ENCODE measurements around the gene STT3A. TPM values are rescaled to one million over a fixed set of nuclear protein-coding genes. Genes with fewer than 3 reads are reported as not detected.

STT3A gene
- 91.6 TPM for total RNA-seq

GRCh38 chr11:125592305-125593113 is at the start of gene STT3A:
Gene STT3A (plus strand): TSS chr11:125592852. CDS start chr11:125595916, 3,064 bp downstream.
- Histone ChIP-seq H3K36me3 (peaks cover 0 to 8% of the 10 kb centered on the region in 2 donors), H3K4me1 (peaks cover 45% of the 10 kb centered on the region), H3K27me3 (no peaks in the 10 kb centered on the region), H3K27ac (peak within 1 kb of the TSS; percentile 89), H3K9me3 (no peaks in the 10 kb centered on the region), H3K4me3 (peak within 1 kb of the TSS; percentile 90 to 96)
- intact Hi-C loops (cut with DNase I), result no loop called here
- TF ChIP-seq POLR2A (IDR thresholded peaks at IDR 0.05) (peak; percentile 83 to 92), POLR2AphosphoS5 (IDR thresholded peaks at IDR 0.05; ENCODE audit: insufficient read depth in 1 of 2, low read depth in 1 of 2) (peak; percentile 96 to 98)
- TF ChIP-seq, protein P1, sequence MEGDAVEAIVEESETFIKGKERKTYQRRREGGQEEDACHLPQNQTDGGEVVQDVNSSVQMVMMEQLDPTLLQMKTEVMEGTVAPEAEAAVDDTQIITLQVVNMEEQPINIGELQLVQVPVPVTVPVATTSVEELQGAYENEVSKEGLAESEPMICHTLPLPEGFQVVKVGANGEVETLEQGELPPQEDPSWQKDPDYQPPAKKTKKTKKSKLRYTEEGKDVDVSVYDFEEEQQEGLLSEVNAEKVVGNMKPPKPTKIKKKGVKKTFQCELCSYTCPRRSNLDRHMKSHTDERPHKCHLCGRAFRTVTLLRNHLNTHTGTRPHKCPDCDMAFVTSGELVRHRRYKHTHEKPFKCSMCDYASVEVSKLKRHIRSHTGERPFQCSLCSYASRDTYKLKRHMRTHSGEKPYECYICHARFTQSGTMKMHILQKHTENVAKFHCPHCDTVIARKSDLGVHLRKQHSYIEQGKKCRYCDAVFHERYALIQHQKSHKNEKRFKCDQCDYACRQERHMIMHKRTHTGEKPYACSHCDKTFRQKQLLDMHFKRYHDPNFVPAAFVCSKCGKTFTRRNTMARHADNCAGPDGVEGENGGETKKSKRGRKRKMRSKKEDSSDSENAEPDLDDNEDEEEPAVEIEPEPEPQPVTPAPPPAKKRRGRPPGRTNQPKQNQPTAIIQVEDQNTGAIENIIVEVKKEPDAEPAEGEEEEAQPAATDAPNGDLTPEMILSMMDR (IDR thresholded peaks at IDR 0.05), result peak in 1 of 3 experiments; percentile 21
- peak; percentile 99 to 100 for DNase-seq (ENCODE audit: extremely low spot score in 2 of 2)

DNA sequence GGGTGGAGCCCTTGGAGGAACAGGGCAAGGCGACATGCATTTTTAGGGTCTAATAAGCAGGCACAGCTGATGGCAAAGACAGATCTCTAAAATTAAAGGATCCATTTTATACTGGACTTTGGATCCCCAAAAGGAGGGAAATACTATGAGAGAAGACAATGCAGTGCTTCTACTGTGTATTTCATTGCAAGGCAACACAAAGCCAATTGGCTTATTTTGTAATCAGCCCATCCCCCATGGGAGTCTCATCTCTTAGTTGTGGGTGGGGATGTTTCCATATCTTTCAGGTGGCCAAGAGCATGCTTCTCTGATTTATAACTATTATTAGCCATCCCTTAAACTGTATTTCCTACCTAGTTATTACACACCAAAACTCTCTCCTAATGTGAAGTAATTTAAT is 41.9 kb upstream of the STT3A start:
- no peaks in the 10 kb centered on the region for H3K36me3 ChIP-seq
- H3K4me1 ChIP-seq, result no peaks in the 10 kb centered on the region
- H3K27ac ChIP-seq, result no peak overlapping the region
- intact Hi-C loops (cut with DNase I), result no loop called here
- H3K9me3 ChIP-seq, result peaks cover 11% of the 10 kb centered on the region
- no peaks in the 10 kb centered on the region for H3K27me3 ChIP-seq
- no peak for DNase-seq (ENCODE audit: extremely low spot score in 2 of 2)
- no peak overlapping the region for H3K4me3 ChIP-seq
- TF ChIP-seq POLR2AphosphoS5 (IDR thresholded peaks at IDR 0.05; ENCODE audit: insufficient read depth in 1 of 2, low read depth in 1 of 2) (no peak), POLR2A (IDR thresholded peaks at IDR 0.05) (no peak)
- TF ChIP-seq, protein P1 (IDR thresholded peaks at IDR 0.05), result no peak

DNA sequence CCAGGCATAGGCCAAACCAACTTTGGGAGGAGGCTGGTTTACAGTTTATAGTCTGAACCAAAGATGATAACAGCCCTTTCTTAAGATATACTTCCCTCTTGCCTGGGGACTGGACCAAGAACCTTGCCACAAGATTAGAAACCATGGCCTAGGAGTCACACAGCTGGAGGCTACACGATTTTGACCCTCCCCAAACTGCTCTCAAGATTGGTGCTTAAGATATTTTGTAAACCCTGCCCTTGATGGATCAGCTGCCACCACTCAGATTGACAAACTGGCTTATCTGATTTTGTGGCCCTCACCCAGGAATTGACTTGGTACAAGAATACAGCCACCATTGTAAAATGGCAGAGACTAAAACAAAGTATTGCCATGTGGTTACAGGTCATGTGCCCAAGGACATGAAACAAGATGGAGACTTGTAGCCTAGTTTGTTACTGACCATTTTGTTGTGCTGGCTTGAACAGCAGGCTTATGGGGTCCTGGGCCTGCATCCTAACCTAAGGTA is 40.8 kb upstream of the STT3A start:
- intact Hi-C loops (cut with DNase I), result no loop called here
- H3K4me3 ChIP-seq, result no peak overlapping the region
- no peak overlapping the region for H3K27ac ChIP-seq
- TF ChIP-seq, protein P1 (IDR thresholded peaks at IDR 0.05), result no peak
- TF ChIP-seq POLR2A (IDR thresholded peaks at IDR 0.05) (no peak), POLR2AphosphoS5 (IDR thresholded peaks at IDR 0.05; ENCODE audit: insufficient read depth in 1 of 2, low read depth in 1 of 2) (no peak)
- DNase-seq (ENCODE audit: extremely low spot score in 2 of 2), result no peak
- no peaks in the 10 kb centered on the region for H3K36me3 ChIP-seq
- H3K4me1 ChIP-seq, result no peaks in the 10 kb centered on the region
- peaks cover 11% of the 10 kb centered on the region for H3K9me3 ChIP-seq
- H3K27me3 ChIP-seq, result no peaks in the 10 kb centered on the region

DNA sequence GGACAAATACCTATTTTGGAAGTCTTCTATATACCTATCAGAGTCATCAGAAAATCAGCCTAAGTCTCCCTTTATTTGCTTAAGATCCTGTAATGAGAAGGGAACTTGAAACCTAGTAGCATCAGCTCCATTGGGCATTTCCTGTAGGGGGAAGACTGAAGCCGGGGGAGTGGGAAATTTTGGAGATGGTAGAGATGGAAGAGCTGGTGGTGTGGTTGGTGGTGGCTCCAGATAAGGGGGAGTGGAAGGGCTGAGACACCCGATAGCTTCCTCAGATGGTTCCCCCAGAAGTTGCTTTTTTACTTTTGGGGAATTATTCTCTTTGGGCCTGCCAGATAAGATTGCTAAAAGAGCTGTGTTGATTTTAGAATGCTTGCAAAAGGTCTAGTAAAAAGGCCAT is 39.7 kb upstream of the STT3A start:
- peaks cover 11% of the 10 kb centered on the region for H3K9me3 ChIP-seq
- no peak overlapping the region for H3K27ac ChIP-seq
- intact Hi-C loops (cut with DNase I), result no loop called here
- TF ChIP-seq, protein P1 (IDR thresholded peaks at IDR 0.05), result no peak
- TF ChIP-seq POLR2A (IDR thresholded peaks at IDR 0.05) (no peak), POLR2AphosphoS5 (IDR thresholded peaks at IDR 0.05; ENCODE audit: insufficient read depth in 1 of 2, low read depth in 1 of 2) (no peak)
- DNase-seq (ENCODE audit: extremely low spot score in 2 of 2), result no peak
- H3K27me3 ChIP-seq, result no peaks in the 10 kb centered on the region
- H3K4me1 ChIP-seq, result no peaks in the 10 kb centered on the region
- H3K36me3 ChIP-seq, result no peaks in the 10 kb centered on the region
- H3K4me3 ChIP-seq, result no peak overlapping the region

GRCh38 chr11:125553357-125553756 is 39.3 kb upstream of the STT3A start:
- intact Hi-C loops (cut with DNase I), result no loop called here

More at GRCh38 chr11:125553357-125553756, 39.3 kb upstream of the STT3A start:
- TF ChIP-seq POLR2A (IDR thresholded peaks at IDR 0.05) (no peak), POLR2AphosphoS5 (IDR thresholded peaks at IDR 0.05; ENCODE audit: insufficient read depth in 1 of 2, low read depth in 1 of 2) (no peak)
- TF ChIP-seq, protein P1 (IDR thresholded peaks at IDR 0.05), result no peak
- Histone ChIP-seq H3K36me3 (no peaks in the 10 kb centered on the region), H3K4me1 (no peaks in the 10 kb centered on the region), H3K9me3 (peaks cover 11% of the 10 kb centered on the region), H3K27me3 (no peaks in the 10 kb centered on the region), H3K4me3 (no peak overlapping the region), H3K27ac (no peak overlapping the region)
- DNase-seq (ENCODE audit: extremely low spot score in 2 of 2), result no peak
